Measurements from ENCODE around the gene TLR2. TPM values are rescaled to one million over a fixed set of nuclear protein-coding genes. Genes with fewer than 3 reads are reported as not detected.
"Not testable (repeated sequence)": the region's sequence is repeated elsewhere in the genome, so short reads cannot be mapped to it uniquely, and the experiment has no call there.

Gene TLR2
- total RNA-seq, 1 donor: 155 TPM

- H3K4me3 ChIP-seq (ENCODE audit: low read length): no peak overlapping the region
- H3K4me1 ChIP-seq (ENCODE audit: insufficient read depth, low read length): peaks cover 82% of the 10 kb centered on the region
- no peaks in the 10 kb centered on the region for H3K27me3 ChIP-seq (ENCODE audit: insufficient read depth, low read length)
- no peaks in the 10 kb centered on the region for H3K9me3 ChIP-seq (ENCODE audit: low read depth, low read length)
Measured at GRCh38 chr4:153651116-153651515, 33.0 kb upstream of the TLR2 start.

DNA sequence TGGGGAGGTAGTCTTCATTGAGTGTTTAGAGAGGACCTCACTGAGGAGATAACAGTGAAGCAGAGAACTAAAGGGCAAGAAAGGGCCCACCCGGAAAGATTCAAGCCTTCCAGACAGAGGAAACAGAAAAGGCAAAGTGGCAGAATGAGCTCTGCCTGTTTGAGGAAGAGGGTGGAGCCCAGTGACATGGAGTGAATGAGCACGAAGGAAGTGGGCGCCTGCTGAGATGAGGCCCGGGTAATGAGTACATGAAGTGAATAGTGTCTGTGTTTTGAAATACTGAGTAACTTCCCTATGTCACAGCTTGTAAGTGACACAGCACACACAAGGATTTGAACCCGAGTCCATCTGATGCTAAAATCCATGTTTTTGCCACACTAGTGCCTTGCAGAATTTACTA, 32.5 kb upstream of the TLR2 start:
- peaks cover 84% of the 10 kb centered on the region for H3K4me1 ChIP-seq (ENCODE audit: insufficient read depth, low read length)
- no peaks in the 10 kb centered on the region for H3K9me3 ChIP-seq (ENCODE audit: low read depth, low read length)
- H3K4me3 ChIP-seq (ENCODE audit: low read length): no peak overlapping the region
- no peaks in the 10 kb centered on the region for H3K27me3 ChIP-seq (ENCODE audit: insufficient read depth, low read length)

GRCh38 chr4:153652051-153652784, 31.9 kb upstream of the TLR2 start:
- Histone ChIP-seq H3K27me3 (ENCODE audit: insufficient read depth, low read length) (no peaks in the 10 kb centered on the region), H3K4me3 (ENCODE audit: low read length) (no peak overlapping the region), H3K9me3 (ENCODE audit: low read depth, low read length) (no peaks in the 10 kb centered on the region), H3K4me1 (ENCODE audit: insufficient read depth, low read length) (peaks cover 84% of the 10 kb centered on the region)

DNA sequence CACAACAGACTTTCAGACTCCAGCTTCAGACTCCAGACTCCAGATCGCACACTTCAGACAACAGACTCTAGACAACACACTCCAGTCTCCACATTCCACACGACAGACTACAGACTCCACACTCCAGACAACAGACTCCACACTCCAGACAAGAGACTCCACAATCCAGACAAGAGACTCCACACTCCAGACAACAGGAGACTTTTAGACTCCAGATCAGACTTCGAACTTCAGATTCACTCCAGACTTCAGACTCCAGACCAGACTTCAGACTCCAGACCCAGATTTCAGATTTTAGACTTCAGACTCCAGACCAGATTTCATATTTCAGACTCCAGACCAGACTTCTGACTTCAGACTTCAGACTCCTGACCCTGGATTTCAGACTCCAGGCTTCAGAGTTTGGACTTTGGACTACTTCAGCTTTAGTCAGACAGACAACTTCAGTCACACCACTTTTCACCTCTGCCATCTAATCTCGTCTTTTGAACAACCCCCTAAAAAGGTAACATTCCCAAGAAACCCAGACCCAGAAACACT, 29.0 kb upstream of the TLR2 start:
- Histone ChIP-seq H3K4me1 (ENCODE audit: insufficient read depth, low read length) (peaks cover 90% of the 10 kb centered on the region), H3K27me3 (ENCODE audit: insufficient read depth, low read length) (no peaks in the 10 kb centered on the region), H3K4me3 (ENCODE audit: low read length) (peak overlapping the region; percentile 39), H3K9me3 (ENCODE audit: low read depth, low read length) (no peaks in the 10 kb centered on the region)

GRCh38 chr4:153655928-153656327, 28.2 kb upstream of the TLR2 start:
- peak overlapping the region; percentile 39 for H3K4me3 ChIP-seq (ENCODE audit: low read length)
- peaks cover 90% of the 10 kb centered on the region for H3K4me1 ChIP-seq (ENCODE audit: insufficient read depth, low read length)
- no peaks in the 10 kb centered on the region for H3K9me3 ChIP-seq (ENCODE audit: low read depth, low read length)
- H3K27me3 ChIP-seq (ENCODE audit: insufficient read depth, low read length): no peaks in the 10 kb centered on the region

DNA sequence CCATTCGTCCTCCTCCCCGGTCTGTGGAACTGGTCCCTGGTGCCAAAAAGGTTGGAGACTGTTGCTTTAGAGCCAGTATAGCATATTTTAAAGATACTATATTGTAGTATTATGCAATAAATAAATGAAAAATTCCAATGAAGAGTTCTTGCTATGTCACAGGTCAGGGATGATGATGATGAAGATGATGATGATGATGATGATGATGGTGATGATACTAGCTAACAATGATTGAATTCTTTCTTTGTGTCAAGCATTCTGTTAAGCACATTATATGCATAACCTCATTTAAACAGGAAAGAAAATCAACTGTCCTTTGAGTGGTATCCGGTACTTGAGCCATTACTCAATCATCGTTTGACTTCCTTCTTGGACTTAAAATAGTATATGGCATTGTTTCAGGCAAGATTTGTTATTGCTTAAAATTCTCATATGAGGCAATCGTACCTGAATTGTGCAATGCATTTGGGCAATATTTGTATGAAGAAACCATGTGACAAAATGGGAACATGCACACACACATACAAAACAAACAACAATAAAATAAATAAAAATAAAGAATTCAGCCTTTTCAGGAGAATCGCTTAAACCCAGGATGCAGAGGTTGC, 22.8 kb upstream of the TLR2 start:
- no peak overlapping the region for H3K4me3 ChIP-seq (ENCODE audit: low read length)
- no peaks in the 10 kb centered on the region for H3K27me3 ChIP-seq (ENCODE audit: insufficient read depth, low read length)
- H3K9me3 ChIP-seq (ENCODE audit: low read depth, low read length): no peaks in the 10 kb centered on the region
- peaks cover 61% of the 10 kb centered on the region for H3K4me1 ChIP-seq (ENCODE audit: insufficient read depth, low read length)

GRCh38 chr4:153661908-153662307, 22.2 kb upstream of the TLR2 start:
- no peaks in the 10 kb centered on the region for H3K9me3 ChIP-seq (ENCODE audit: low read depth, low read length)
- H3K4me3 ChIP-seq (ENCODE audit: low read length): no peak overlapping the region
- no peaks in the 10 kb centered on the region for H3K27me3 ChIP-seq (ENCODE audit: insufficient read depth, low read length)
- peaks cover 55% of the 10 kb centered on the region for H3K4me1 ChIP-seq (ENCODE audit: insufficient read depth, low read length)

DNA sequence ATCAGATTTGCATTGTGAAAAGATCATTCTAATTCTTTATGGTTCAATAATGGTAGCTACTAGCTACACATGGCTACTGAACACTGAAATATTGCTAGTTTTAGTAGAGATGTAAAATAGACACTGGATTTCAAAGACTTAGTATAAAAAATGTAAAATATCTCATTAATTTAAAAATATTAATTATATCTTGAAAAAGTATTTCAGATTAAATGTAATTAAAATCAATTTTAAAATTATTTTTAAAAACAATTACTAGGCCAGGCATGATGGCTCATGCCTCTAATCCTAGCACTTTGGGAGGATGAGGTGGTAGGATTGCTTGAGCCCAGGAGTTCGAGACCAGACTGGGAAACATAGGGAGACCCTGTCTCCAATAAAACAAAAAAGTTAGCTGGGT, 20.4 kb upstream of the TLR2 start:
- H3K4me1 ChIP-seq (ENCODE audit: insufficient read depth, low read length): peaks cover 38% of the 10 kb centered on the region

GRCh38 chr4:153666505-153666904, 17.6 kb upstream of the TLR2 start:
- not testable (repeated sequence) for H3K9me3 ChIP-seq (ENCODE audit: low read depth, low read length); H3K4me3 ChIP-seq (ENCODE audit: low read length); H3K27me3 ChIP-seq (ENCODE audit: insufficient read depth, low read length)
- H3K4me1 ChIP-seq (ENCODE audit: insufficient read depth, low read length): peaks cover 10% of the 10 kb centered on the region

More for the DNA sequence above, 20.4 kb upstream of the TLR2 start:
- Histone ChIP-seq H3K9me3 (ENCODE audit: low read depth, low read length) (no peaks in the 10 kb centered on the region), H3K27me3 (ENCODE audit: insufficient read depth, low read length) (no peaks in the 10 kb centered on the region), H3K4me3 (ENCODE audit: low read length) (no peak overlapping the region)

- H3K4me3 ChIP-seq (ENCODE audit: low read length): no peak overlapping the region
Measured at GRCh38 chr4:153668647-153669046, 15.4 kb upstream of the TLR2 start.

GRCh38 chr4:153669838-153670237, 14.2 kb upstream of the TLR2 start:
- no peaks in the 10 kb centered on the region for H3K4me1 ChIP-seq (ENCODE audit: insufficient read depth, low read length)
- H3K4me3 ChIP-seq (ENCODE audit: low read length): no peak overlapping the region
- no peaks in the 10 kb centered on the region for H3K27me3 ChIP-seq (ENCODE audit: insufficient read depth, low read length)
- peaks cover under 1% of the 10 kb centered on the region for H3K9me3 ChIP-seq (ENCODE audit: low read depth, low read length)

More at GRCh38 chr4:153668647-153669046, 15.4 kb upstream of the TLR2 start:
- no peaks in the 10 kb centered on the region for H3K4me1 ChIP-seq (ENCODE audit: insufficient read depth, low read length)
- no peaks in the 10 kb centered on the region for H3K27me3 ChIP-seq (ENCODE audit: insufficient read depth, low read length)
- no peaks in the 10 kb centered on the region for H3K9me3 ChIP-seq (ENCODE audit: low read depth, low read length)

- no peaks in the 10 kb centered on the region for H3K27me3 ChIP-seq (ENCODE audit: insufficient read depth, low read length)
- peaks cover 27% of the 10 kb centered on the region for H3K4me1 ChIP-seq (ENCODE audit: insufficient read depth, low read length)
- peaks cover 9% of the 10 kb centered on the region for H3K9me3 ChIP-seq (ENCODE audit: low read depth, low read length)
- H3K4me3 ChIP-seq (ENCODE audit: low read length): no peak overlapping the region
Measured at GRCh38 chr4:153676486-153676885, 7.6 kb upstream of the TLR2 start.

GRCh38 chr4:153676984-153677383, 7.1 kb upstream of the TLR2 start:
- Histone ChIP-seq H3K27me3 (ENCODE audit: insufficient read depth, low read length) (no peaks in the 10 kb centered on the region), H3K4me3 (ENCODE audit: low read length) (no peak overlapping the region), H3K4me1 (ENCODE audit: insufficient read depth, low read length) (peaks cover 27% of the 10 kb centered on the region), H3K9me3 (ENCODE audit: low read depth, low read length) (peaks cover 9% of the 10 kb centered on the region)

DNA sequence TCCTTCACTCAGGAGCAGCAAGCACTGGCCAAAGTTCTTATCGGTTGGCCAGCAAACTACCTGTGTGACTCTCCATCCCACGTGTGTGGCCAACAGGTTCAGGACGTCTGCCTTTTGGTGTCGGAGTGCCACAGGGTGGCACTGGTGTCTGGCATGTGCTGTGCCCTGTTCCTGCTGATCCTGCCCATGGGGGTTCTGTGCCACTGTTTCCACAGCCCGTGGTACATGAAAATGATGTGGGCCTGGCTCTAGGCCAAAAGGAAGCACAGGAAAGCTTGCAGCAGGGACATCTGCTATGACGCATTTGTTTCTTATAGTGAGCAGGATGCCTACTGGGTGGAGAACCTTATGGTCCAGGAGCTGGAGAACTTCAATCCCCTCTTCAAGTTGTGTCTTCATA, 4.6 kb upstream of the TLR2 start:
- peaks cover 9% of the 10 kb centered on the region for H3K9me3 ChIP-seq (ENCODE audit: low read depth, low read length)
- no peak overlapping the region for H3K4me3 ChIP-seq (ENCODE audit: low read length)
- peaks cover 11% of the 10 kb centered on the region for H3K27me3 ChIP-seq (ENCODE audit: insufficient read depth, low read length)
- H3K4me1 ChIP-seq (ENCODE audit: insufficient read depth, low read length): peaks cover 38% of the 10 kb centered on the region

DNA sequence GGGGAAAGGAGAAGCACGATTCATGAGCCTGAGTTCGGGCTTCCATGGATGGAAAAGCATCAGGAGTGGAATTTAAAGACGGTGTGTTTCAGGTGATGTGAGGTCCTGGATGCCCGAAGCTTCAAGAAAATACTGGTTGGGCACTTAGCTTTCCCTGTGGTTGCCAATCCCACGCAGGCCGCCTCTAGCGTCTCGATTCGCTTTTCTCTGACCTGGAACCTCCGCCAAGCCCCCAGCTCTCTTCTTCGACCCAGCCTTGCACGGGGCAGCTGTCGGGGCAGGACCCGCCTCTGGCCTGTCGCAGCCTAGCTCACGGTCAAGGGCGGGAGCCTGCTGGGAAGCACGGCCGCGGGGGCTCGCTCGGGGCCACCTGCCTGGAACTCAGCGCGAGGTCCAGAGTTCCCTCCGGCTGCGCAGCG, 308 bp upstream of the TLR2 start:
- Histone ChIP-seq H3K4me3 (ENCODE audit: low read length) (peak overlapping the region; percentile 79), H3K4me1 (ENCODE audit: insufficient read depth, low read length) (peaks cover 34% of the 10 kb centered on the region), H3K9me3 (ENCODE audit: low read depth, low read length) (peaks cover 15% of the 10 kb centered on the region), H3K27me3 (ENCODE audit: insufficient read depth, low read length) (peaks cover 14% of the 10 kb centered on the region)
